Activated T-helper 9 cell treated with anti-CD3 and anti-CD28 coated beads, Interleukin-2, amount 50 U/mL, for 16 hours (primary cell): ENCODE results near the gene BACH2.
"Not testable (repeated sequence)": the region's sequence is repeated elsewhere in the genome, so short reads cannot be mapped to it uniquely, and the experiment has no call there.

Source experiments
- DNase-seq: peaks from one replicate; pipeline ENCODE4 v3.0.0-alpha.2; 2020; ENCODE audit warnings: low read depth

Gene BACH2

DNA sequence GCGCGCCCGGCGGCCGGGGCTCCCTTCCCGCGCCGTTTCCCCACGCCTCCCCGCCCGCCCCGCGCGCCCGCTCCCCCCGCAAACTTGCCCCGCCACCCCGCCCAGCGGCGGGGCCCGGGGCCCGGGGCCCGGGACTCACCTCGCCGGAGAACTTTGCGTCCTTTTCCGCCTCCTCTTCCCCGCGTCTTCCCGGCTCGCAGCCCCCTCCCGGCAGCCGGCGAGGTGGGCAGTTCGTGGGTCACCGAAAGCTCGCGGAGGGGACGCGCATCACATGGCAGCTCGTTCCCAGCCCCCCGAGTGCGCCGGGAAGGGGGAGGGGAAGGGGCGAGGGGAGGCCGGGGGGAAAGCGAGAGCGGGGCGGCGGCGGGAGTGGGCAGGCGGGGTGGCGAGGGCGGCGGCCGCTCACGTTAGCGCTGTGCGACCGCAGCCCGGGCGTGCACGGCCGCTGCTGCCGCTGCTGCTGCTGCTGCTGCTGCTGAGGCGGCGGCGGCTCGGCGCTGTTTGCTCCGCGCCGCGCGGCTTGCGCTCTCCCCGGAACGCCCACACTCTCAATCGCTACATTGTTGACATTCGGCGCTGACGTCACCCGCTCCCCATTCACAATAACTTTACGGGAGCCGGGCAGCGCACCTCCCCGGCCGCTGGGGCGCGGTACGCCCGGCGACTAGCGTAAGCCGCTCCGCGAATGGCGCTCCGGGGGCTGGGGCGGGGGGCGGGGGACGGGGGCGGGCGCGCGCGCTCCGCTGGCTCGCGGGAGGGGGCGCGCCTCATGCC lies at the start of gene BACH2:
BACH2 (minus strand) TSS at position 503 of the 774 bp plus-strand sequence. CDS start 287,999 bp downstream, outside the sequence.
- DNase-seq, result peak; percentile 90

DNA sequence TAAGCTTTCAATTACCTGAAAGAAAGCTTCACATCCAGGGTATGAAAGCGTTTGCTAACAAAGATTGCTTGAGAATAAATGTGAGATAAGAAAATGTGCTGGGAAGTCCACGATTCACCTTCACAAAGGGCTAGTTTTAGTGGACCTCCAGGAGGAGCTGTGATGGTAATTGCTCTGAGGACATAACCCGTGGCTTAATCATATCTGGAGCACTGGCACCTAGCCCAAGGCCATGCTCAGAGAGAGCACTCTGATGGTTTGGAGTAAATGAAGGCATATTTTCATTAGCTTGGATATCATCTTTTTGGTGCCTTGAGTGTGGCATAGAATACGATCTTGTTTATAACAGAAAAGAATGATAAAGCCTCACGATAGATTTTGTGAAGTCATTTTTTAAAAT lies 46.9 kb upstream of the BACH2 start:
- no peak for DNase-seq

DNA sequence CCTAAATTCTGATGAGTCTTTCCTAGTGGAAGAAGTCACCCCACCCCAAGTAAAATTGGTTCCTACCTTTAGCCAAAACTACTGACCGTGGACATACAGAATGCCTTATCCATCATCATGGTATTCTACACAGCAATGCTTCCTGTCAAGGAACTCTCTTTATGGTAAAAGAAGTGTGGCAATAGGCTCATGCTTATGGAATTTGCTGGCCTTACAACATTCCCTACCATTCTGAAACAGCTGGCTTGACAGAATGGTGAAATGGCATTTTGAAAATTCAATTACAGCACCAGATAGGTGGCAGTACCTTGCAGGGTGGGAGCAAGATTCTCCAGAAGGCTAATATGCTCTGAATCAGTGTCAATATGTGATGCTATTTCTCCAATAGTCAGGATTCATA lies 41.8 kb upstream of the BACH2 start:
- DNase-seq, result no peak

DNA sequence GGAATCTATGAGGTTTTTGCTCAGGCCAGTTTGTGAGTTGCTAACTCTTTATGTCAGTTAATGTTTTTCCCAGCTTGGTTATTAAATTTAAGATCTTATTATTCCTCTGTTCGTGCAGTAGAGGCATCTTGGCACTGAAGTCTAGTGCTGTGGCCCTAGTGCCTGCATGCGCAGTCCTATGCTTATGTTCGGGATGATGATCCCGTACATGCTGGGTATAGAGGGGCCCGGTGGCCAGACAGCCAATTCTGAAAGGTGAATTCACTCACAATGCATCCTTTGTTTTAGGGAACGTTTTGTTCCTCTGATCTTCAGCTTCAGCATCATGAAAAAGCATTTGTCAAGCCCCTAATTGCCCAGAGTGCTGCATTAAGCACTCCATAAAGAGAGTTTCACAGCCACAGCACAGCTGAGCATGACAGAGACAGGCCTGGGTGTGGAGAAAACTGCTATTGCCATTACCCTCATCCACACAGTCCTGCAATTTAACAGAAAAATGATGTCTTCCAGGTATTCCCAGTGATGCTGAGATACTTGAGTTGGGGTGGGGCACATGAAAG lies 39.8 kb upstream of the BACH2 start:
- no peak for DNase-seq

DNA sequence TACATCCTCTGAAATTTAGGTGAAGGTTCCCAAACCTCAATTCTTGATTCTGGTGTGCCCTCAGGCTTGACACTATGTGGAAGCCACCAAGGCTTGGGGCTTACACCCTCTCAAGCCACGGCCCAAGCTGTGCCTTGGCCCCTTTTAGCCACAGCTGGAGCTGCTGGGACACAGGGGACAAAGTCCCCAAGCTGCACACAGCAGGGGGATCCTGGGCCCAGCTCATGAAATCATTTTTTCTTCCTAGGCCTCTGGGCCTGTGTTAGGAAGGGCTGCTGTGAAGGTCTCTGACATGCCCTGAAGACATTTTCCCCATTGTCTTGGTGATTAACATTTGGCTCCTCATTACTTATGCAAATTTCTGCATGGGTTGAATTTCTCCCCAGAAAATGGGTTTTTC lies 37.3 kb upstream of the BACH2 start:
- no peak for DNase-seq

DNA sequence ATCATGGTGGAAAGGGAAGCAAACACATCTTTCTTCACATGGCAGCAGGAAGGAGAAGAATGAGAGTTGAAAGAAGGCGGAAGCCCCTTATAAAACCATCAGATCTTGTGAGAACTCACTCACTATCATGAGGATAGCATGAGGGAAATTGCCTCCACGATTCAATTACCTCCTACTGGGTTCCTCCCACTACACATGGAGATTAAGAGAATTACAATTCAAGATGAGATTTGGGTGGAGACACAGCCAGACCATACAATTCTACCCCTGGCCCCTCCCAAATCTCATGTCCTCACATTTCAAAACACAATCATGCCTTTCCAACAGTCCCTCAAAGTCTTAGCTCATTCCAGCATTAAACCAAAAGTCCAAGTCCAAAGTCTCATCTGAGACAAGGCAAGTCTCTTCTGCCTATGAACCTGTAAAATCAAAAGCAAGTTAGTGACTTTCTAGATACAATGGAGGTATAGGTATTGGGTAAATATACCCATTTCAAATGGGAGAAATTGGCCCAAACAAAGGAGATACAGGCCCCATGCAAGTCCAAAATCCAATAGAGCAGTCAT lies 36.4 kb upstream of the BACH2 start:
- not testable (repeated sequence) for DNase-seq

DNA sequence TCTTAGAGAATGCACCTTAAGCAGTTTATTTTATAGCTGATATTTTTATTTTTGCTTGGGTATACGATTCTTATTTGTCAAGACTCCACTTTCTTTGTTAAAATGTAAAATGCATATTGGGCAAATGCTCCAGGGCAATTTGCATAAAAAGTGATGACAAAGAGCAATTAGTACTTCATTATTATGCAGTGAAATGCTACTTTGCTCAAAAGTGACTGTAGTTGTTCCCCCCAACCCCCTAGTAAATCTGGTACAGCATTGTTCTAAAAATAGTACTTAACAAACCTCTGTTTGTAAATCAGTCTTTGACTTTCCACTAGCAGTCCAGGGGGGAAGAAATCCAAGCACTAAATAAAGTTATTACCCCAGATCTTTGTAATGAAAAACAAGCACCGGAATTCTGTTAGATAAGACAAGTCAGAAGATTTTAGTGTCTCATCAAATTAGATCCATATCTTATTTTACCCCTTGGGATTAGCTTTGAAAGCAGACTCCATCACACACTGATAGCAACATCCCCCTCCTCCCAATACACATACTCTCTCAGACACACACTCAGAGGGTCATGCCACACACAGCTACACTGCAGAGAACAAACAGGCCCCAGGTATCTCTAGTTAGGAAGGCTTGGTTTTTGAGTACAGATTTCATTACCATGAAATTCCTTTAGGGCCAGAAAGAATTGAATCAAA lies 32.9 kb upstream of the BACH2 start:
- DNase-seq, result no peak

DNA sequence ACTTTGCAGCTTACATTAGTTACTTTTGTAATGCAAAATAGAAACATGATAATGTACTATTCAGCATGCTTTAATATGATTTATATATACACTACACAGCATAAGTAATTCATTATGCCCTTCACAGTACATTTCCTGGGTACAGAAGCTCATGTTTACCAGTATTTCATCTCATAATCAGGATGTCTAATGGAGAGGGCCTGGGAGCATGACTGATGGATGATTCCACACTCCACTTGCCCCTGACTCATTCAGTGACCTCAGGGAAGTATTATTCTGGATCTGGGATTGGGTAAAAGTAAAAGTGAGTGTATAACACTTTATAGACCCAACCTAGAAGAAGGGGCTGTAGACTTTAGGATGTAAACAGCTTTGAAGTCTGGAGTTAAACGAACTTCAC lies 31.4 kb upstream of the BACH2 start:
- DNase-seq, result no peak

DNA sequence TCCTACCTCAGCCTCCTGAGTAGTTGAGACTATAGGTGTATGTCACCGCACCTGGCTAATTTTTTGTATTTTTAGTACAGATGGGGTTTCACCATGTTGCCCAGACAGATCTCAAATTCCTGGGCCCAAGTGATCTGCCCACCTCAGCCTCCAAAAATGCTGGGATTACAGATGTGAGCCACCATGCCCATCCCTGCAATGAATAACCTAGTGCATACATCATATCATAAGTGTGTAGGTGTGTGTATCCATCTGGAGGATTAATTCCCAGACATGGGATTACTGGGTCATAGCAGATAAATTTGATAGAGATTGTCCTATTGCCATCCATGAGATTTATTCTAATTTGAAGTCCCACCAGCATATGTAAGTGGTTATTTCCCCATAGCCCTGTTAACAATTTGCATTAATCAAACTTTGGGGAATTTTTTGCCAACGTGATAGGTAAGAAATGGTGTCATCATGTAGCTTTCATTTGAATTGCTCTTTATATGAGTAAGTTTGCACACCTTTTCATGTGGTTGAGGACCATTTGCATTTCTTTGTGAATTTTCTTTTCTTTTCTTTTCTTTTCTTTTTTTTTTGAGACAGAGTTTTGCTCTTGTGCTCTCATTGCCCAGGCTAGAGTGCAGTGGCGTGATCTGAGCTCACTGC lies 29.9 kb upstream of the BACH2 start:
- DNase-seq, result no peak

DNA sequence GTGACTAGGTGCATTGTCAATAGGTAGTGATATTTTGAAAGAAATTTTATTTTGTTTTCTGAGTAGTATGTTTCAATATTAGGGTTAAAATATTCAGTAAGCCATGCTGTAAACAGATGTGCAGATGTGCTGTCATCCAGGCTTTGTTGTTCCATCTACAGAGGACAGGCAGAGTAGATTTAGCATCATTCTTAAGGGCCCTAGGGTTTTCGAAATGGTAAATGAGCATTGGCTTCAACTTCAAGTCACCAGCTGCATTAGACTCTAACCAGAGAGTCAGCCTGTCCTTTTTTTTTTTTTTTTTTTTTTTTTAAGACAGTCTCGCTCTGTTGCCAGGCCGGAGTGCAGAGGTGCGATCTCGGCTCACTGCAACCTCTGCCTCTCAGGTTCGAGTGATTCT lies 27.1 kb upstream of the BACH2 start:
- no peak for DNase-seq

DNA sequence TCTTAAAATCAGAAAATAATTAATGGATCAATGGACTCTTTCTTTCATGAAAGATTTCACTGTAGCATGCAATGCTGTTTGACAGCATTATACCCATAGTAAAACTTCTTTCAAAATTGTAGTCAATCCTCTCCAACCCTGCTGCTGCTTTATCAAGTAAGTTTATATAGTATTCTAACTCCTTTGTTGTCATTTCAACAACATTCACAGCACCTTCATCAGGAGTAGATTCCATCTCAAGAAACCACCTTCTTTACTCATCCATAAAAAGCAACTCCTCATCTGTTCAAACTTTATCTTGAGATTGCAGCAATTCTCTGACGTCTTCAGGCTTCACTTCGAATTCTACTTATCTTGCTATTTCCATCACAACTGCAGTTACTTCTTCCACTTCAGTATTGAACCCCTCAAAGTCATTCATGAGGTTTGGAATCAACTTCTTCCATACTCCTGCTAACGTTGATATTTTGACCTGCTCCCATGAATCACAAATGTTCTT lies 26.4 kb upstream of the BACH2 start:
- no peak for DNase-seq

DNA sequence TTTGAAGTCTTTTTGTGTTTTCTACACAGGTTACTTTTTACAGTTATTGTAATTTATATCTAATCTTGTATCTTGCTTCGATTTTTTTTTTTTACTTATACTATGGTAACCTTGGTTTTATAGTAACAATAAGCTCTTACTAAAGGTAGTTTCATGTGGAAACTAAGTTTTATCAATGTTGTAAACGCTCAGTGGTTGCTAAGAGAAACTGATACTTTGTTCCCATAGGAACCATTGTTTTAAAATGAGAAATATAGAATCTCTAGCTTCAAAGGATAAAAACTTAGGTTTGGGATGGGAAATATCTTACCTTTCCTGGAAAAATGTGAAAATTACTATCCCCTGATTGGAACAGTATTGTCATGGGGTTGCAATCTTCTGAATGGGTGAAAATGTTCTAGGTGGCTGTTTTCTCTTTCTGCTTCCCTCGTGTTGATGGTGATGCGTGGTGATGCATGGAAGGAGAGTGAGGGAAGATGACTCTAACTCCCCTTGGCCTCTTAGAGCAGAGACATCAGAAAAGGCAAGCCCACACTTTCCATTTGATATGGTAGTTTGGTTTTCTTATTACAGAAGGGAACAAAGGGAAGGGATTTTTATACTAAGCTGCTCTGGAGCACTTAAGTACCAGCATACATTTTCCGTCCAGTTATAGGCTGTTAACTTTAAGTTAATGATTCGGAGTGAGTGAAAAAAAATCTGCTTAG lies 23.5 kb upstream of the BACH2 start:
- no peak for DNase-seq

DNA sequence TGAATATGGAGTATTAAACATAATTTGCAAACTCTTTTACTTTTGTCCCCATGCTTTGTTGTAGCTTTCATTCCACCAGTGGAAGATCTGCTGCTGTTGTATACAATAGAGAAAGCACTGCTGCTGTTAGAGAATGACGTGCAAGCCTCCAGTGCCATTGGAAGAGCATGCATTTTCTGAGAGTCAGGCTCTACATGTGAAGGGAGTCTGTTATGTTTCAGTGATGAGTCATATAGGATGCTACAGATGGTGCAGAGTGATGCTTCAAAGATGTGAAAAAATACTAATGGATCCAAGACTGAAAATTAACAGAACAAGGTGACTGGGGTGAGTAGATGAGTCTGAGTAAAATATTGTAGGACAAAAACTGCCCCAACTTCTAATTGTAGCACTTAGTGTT lies 22.4 kb upstream of the BACH2 start:
- DNase-seq, result no peak

DNA sequence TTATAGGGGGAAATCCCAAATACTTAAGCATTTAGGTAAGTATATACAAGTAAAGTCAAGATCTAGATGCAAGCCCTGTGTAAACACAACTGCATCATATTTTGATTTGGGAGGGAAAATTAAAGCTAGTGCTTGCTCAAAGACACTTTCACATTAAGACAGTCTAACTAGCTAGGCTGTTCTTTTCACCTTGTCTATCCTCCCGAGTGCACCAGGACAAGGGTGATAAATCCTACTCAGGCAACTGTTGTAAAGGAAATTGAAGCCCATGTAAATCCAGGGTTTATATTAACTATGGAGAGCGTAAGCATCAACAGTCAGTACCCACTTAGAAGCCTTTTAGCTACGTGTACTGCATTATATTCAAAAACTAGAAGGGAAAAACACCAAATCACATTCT lies 19.3 kb upstream of the BACH2 start:
- DNase-seq, result no peak

DNA sequence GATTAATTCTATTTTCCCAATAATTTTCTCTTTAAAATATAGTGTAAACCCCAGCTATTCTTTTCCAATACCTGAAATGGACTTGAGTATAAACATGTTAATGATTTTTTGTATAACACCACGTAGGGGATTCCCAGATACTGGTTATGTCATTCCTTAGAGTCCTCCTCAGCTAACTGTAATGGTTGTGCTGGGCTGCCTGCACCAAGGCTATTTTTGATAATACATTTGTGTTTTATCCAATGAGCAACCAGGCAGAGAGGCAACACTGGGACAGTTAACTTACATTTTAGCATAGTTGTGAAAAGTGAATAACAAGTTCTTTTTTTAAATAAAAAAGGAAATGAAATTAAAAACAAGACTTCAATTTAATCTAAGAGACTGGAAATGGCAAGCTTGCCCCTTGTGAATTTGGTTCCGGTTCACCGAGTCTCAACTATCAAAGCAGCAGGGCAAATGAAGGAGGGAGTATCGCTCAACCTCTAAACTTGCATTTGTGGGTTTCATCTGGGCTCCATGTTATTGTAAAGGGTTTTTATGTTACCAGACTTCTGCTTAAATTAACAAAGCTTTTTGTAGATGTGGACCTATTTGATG lies 18.8 kb upstream of the BACH2 start:
- no peak for DNase-seq

DNA sequence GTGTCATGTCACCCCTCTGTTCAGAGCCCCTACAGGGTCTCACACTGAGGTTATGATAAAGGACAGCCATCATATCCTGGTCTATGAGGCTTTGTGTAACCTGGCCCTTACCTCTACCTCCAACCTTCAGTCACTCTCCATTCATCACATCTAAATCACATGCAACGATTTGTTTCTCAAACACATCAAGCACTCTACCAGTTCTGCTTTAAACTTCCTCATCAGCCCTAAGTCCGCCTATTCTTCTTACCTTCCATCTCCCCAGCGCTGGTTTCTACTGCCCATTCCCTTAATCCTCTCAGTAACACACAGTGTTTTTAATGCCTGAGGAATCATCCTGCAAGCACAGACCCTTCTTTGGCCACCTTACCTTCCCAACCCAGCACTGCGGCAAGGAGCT lies 17.9 kb upstream of the BACH2 start:
- DNase-seq, result no peak

DNA sequence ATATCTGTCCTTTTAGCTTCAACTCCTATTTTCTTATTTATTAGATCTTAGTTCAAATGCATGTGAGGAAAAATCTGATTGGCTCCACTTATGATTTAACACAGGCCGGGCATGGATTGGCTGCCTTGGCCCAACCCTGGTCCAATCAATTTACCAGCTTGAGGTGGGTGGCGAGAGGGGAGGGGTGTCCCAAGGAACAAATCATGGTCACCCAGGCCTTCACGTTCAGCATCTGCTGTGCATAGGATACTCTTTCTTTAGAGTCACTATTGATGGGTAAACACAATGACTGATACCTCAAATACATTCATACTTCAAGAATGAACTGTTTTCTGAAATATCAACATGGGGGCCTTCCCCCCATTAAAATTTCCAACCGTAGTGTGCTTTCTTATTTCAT lies 14.9 kb upstream of the BACH2 start:
- DNase-seq, result no peak

DNA sequence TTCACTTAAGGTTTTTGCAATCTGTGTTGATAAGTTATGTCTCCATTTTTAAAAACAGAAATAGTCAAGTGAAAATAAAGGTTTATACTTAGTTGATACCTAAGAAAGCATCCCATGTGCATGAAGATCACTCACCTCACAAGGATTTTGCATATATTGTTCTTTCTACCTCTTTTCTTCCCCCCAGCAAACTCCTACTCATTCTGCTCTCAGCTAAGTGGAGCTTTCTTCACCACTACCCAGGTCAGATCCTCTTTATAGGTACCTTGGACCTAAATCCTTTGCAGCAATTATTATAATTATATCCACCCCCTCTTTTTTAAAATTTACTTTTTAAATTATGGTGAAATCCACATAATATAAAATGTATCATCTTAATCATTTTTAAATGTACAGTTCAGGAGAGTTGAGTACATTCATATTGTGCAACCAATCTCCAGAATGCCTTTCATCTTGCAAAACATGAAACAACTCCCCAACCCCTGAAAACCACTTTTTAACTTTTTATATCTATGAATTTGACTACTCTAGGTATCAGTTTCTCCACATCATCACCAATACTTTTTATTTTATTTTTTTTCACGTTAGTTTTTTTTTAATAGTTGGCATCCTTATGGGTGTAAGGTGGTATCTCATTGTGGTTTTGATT lies 9.3 kb upstream of the BACH2 start:
- no peak for DNase-seq

DNA sequence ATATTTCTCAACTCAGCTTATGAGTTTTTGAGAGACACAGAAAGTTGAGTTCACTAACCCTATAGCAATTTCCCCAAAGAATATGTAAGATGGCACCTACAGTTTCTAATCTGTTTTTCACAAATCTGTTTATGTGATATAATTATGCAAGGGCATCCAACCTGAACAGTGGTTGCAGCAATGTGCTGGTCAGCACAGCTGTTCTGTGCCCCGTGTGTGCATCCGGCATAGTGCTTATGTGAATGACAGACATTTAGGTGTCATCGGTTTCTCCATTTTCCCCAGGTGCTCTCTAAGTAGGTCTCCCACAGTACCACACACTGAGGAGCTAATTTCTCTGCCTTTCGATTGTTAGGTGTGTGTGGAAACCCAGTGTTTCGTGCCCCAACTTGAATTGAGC lies 7.7 kb upstream of the BACH2 start:
- no peak for DNase-seq

DNA sequence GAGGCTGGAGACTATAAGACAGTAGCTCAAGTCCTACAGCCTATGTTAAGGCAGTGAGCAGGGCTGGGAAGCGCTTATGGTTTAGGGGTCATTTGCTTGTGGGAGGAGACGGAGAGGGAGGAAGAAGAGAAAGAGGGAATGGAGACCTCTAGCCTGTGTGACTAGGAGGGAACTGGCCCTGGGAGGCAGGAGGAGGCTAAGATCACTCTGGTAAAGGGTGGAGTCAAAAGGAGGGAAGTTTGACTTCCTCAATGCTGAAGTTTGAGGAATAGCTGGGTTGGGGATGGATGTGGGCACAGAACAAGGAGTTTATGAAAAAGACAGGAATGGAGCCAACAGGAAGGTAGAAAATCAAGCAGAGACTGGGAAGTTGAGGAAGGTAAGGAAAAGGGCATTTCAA lies 6.4 kb upstream of the BACH2 start:
- DNase-seq, result no peak

DNA sequence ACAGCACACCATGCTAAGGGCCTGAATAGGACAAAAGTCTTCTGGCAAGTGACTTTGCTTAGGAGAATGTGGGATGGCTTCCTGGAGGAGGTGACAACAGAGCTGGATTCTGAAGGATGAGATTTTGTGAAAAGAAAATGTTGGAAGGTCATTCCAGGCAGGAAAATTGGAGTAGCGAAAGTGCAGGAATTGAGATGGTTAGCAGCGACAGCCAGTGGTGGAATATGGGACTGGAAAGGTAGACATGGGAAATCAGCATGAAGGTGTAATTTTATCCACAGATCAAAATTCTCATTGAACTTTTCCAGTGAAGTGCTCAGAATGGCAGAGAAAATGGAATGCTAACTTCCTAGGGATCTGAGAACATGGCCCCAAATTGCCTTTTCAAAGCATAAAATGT lies 5.7 kb upstream of the BACH2 start:
- no peak for DNase-seq
